Mesothelial cell of epicardium (in vitro differentiated cells): ENCODE measurements around the gene RBM33. TPM values are rescaled to one million over a fixed set of nuclear protein-coding genes. Genes with fewer than 3 reads are reported as not detected.
A peak's percentile ranks its signal among the peaks of the same experiment; 100 is the strongest.

Experiments
- DNase-seq, 2 experiments: peaks; one replicate each; pipeline ENCODE4 v3.0.0; 2021; ENCODE audit warnings: low spot score in 2 of 2; ENCODE audit not compliant: unreplicated experiment in 2 of 2
- H3K27ac Mint-ChIP-seq: 2 replicates; pipeline ENCODE4 v1.8.0; 2021; ENCODE audit warnings: mixed read lengths
- H3K27me3 Mint-ChIP-seq: 2 replicates; pipeline ENCODE4 v1.8.0; 2021; ENCODE audit warnings: low read depth, mixed read lengths
- H3K36me3 Mint-ChIP-seq: 2 replicates; pipeline ENCODE4 v1.8.0; 2021; ENCODE audit warnings: mixed read lengths
- H3K4me1 Mint-ChIP-seq: 2 replicates; pipeline ENCODE4 v1.8.0; 2021; ENCODE audit warnings: mixed read lengths
- H3K4me3 Mint-ChIP-seq: 2 replicates; pipeline ENCODE4 v1.8.0; 2021; ENCODE audit warnings: mild to moderate bottlenecking, moderate library complexity, mixed read lengths
- H3K9me3 Mint-ChIP-seq: 2 replicates; pipeline ENCODE4 v1.8.0; 2021; ENCODE audit warnings: mixed read lengths
- CTCF ChIP-seq: fragments of 200-600 bp; sonication (generic); IDR thresholded peaks from one replicate; pipeline ENCODE4 v1.5.0; 2021; ENCODE audit warnings: antibody characterized with exemption; ENCODE audit not compliant: unreplicated experiment
- total RNA-seq: library from RNA; stranded (reverse); gene quantifications from 3 replicates; pipeline ENCODE4 v1.2.1, GENCODE V29; 2021

RBM33 gene
- total RNA-seq, 1 donor from 2014 or later = 83.4 TPM

GRCh38 chr7:155797262-155798250 lies 153.1 kb downstream of the RBM33 start:
- no peaks in the 10 kb centered on the region for H3K9me3 Mint-ChIP-seq
- TF ChIP-seq CTCF = peak; percentile 51
- peaks cover 67% of the 10 kb centered on the region for H3K27me3 Mint-ChIP-seq
- no peaks in the 10 kb centered on the region for H3K4me1 Mint-ChIP-seq
- no peak overlapping the region for H3K27ac Mint-ChIP-seq
- DNase-seq = no peak
- H3K36me3 Mint-ChIP-seq = no peaks in the 10 kb centered on the region
- H3K4me3 Mint-ChIP-seq = no peak overlapping the region

GRCh38 chr7:155798673-155799439 lies 154.4 kb downstream of the RBM33 start:
- Mint-ChIP-seq H3K27ac (no peak overlapping the region), H3K4me3 (no peak overlapping the region), H3K36me3 (no peaks in the 10 kb centered on the region), H3K4me1 (peaks cover 5% of the 10 kb centered on the region), H3K27me3 (peaks cover 75% of the 10 kb centered on the region), H3K9me3 (no peaks in the 10 kb centered on the region)
- DNase-seq = no peak
- no peak for TF ChIP-seq CTCF

GRCh38 chr7:155799514-155799913 lies 155.1 kb downstream of the RBM33 start:
- Mint-ChIP-seq H3K27me3 (peaks cover 77% of the 10 kb centered on the region), H3K4me1 (peaks cover 9% of the 10 kb centered on the region), H3K36me3 (no peaks in the 10 kb centered on the region), H3K9me3 (no peaks in the 10 kb centered on the region), H3K4me3 (no peak overlapping the region), H3K27ac (no peak overlapping the region)
- no peak for DNase-seq
- no peak for TF ChIP-seq CTCF

GRCh38 chr7:155800301-155800700 lies 155.8 kb downstream of the RBM33 start:
- H3K27ac Mint-ChIP-seq = no peak overlapping the region
- no peak for DNase-seq
- no peaks in the 10 kb centered on the region for H3K36me3 Mint-ChIP-seq
- no peak overlapping the region for H3K4me3 Mint-ChIP-seq
- H3K9me3 Mint-ChIP-seq = no peaks in the 10 kb centered on the region
- H3K4me1 Mint-ChIP-seq = peaks cover 11% of the 10 kb centered on the region
- no peak for TF ChIP-seq CTCF
- H3K27me3 Mint-ChIP-seq = peaks cover 77% of the 10 kb centered on the region

- Mint-ChIP-seq H3K36me3 (no peaks in the 10 kb centered on the region), H3K9me3 (no peaks in the 10 kb centered on the region), H3K4me1 (peaks cover 12% of the 10 kb centered on the region), H3K4me3 (no peak overlapping the region), H3K27ac (no peak overlapping the region), H3K27me3 (peaks cover 75% of the 10 kb centered on the region)
- no peak for TF ChIP-seq CTCF
- DNase-seq = no peak
Measured at GRCh38 chr7:155800741-155801267, 156.3 kb downstream of the RBM33 start.
